Spleen (tissue), 7 donors: Measurements from ENCODE around the gene HPGDS.

ENCODE experiments used
- POLR2AphosphoS5 ChIP-seq, 3 donors: sonication (generic); formaldehyde crosslinking; IDR thresholded peaks; one replicate each; pipeline ENCODE4 v1.5.1; 2017; ENCODE audit warnings: antibody characterized with exemption in 3 of 3
- TF ChIP-seq, protein P1 (sequence below), 11 experiments: fragments of 200-600 bp in 7 of 11; fragments of 450-650 bp in 4 of 11; sonication (generic) in 4 of 11; IDR thresholded peaks in 8 of 11; conservative IDR thresholded peaks in 3 of 11; 1 replicate in 7 of 11; 2 replicates in 4 of 11; pipeline versions ENCODE4 v1.4.0 to v1.8.0; 2016 to 2021; ENCODE audit warnings: antibody characterized with exemption in 11 of 11, inconsistent platforms in 4 of 11, mild to moderate bottlenecking in 1 of 11
- donor health status: DM: no; HTN: no; CAD: no; lungs with moderate emphysema.
- donor health status: DM: no; HTN: no; CAD: no.
- donor health status: DM: no; HTN: no; CAD: no.

- TF ChIP-seq, protein P1, sequence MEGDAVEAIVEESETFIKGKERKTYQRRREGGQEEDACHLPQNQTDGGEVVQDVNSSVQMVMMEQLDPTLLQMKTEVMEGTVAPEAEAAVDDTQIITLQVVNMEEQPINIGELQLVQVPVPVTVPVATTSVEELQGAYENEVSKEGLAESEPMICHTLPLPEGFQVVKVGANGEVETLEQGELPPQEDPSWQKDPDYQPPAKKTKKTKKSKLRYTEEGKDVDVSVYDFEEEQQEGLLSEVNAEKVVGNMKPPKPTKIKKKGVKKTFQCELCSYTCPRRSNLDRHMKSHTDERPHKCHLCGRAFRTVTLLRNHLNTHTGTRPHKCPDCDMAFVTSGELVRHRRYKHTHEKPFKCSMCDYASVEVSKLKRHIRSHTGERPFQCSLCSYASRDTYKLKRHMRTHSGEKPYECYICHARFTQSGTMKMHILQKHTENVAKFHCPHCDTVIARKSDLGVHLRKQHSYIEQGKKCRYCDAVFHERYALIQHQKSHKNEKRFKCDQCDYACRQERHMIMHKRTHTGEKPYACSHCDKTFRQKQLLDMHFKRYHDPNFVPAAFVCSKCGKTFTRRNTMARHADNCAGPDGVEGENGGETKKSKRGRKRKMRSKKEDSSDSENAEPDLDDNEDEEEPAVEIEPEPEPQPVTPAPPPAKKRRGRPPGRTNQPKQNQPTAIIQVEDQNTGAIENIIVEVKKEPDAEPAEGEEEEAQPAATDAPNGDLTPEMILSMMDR (IDR thresholded peaks at IDR 0.05 in 8 of 11, conservative IDR thresholded peaks at IDR 0.05 in 3 of 11) = no peak
- TF ChIP-seq POLR2AphosphoS5 (IDR thresholded peaks at IDR 0.05) = no peak
These were observed 20.6 kb upstream of the HPGDS start for GRCh38 chr4:94363136-94363655.
